DMS 273 treated with DMSO at 0.1 percent for 48 hours (cell line): ENCODE results near the gene TBX1.

Experiments used
- DNase-seq: peaks from one replicate; lab custom pipeline; 2025; lab: John Stamatoyannopoulos, UW

TBX1 gene

GRCh38 chr22:19760058-19760950 is at the start of gene TBX1:
Gene TBX1, plus strand, starts transcription at chr22:19760778. Its CDS starts 66 bp downstream, at chr22:19760844.
- no peak for DNase-seq

- DNase-seq, result no peak
These were observed 47.3 kb upstream of the TBX1 start for GRCh38 chr22:19713245-19713644.

GRCh38 chr22:19713650-19714311 is 46.8 kb upstream of the TBX1 start:
- DNase-seq, result no peak

- no peak for DNase-seq
These were observed 46.0 kb upstream of the TBX1 start, which contains the start of gene SEPTIN5 for GRCh38 chr22:19714312-19715187. Gene SEPTIN5, plus strand, starts transcription at chr22:19714503. Its CDS starts 86 bp downstream, at chr22:19714589.

- no peak for DNase-seq
These were observed 45.2 kb upstream of the TBX1 start for GRCh38 chr22:19715188-19715930.

- no peak for DNase-seq
These were observed 44.3 kb upstream of the TBX1 start for GRCh38 chr22:19716041-19716828.

- DNase-seq, result no peak
These were observed 43.8 kb upstream of the TBX1 start for GRCh38 chr22:19716829-19717105.

- no peak for DNase-seq
These were observed 43.4 kb upstream of the TBX1 start for GRCh38 chr22:19717181-19717580.

GRCh38 chr22:19717691-19718455 is 42.7 kb upstream of the TBX1 start:
- DNase-seq, result no peak

- no peak for DNase-seq
These were observed 42.0 kb upstream of the TBX1 start for GRCh38 chr22:19718456-19719049.

GRCh38 chr22:19719050-19719482 is 41.5 kb upstream of the TBX1 start:
- DNase-seq, result no peak

- DNase-seq, result no peak
These were observed 41.0 kb upstream of the TBX1 start for GRCh38 chr22:19719488-19720021.

GRCh38 chr22:19720150-19720827 is 40.3 kb upstream of the TBX1 start:
- DNase-seq, result no peak

GRCh38 chr22:19720999-19721329 is 39.6 kb upstream of the TBX1 start:
- DNase-seq, result no peak

- no peak for DNase-seq
These were observed 39.0 kb upstream of the TBX1 start for GRCh38 chr22:19721330-19722177.

- DNase-seq, result no peak
These were observed 38.2 kb upstream of the TBX1 start for GRCh38 chr22:19722178-19722981.

- DNase-seq, result no peak
These were observed 37.7 kb upstream of the TBX1 start for GRCh38 chr22:19722982-19723231.
